Ovary (tissue), 9 donors: ENCODE results near the gene SLC44A1. TPM values are rescaled to one million over a fixed set of nuclear protein-coding genes. Genes with fewer than 3 reads are reported as not detected.

Experiments
- DNase-seq, 5 donors: peaks; one replicate each; pipeline ENCODE4 v3.0.0-alpha.2; 2019 to 2020
- H3K27ac ChIP-seq, 2 donors: fragments of 200-600 bp; one replicate each; pipeline versions ENCODE4 v1.5.1 to v1.8.0; 2019 to 2022
- H3K27me3 ChIP-seq: fragments of 200-600 bp; one replicate; pipeline ENCODE4 v1.8.0; 2022
- H3K36me3 ChIP-seq: fragments of 200-600 bp; sonication (generic); one replicate; pipeline ENCODE4 v1.5.1; 2019
- H3K4me1 ChIP-seq: one replicate; pipeline ENCODE4 v1.8.1; 2013; ENCODE audit warnings: mild to moderate bottlenecking, moderate library complexity; ENCODE audit not compliant: insufficient read depth
- H3K4me3 ChIP-seq: fragments of 200-600 bp; sonication (generic); one replicate; pipeline ENCODE4 v1.5.1; 2017
- H3K9me3 ChIP-seq, 2 donors: fragments of 200-600 bp in 1 of 2; sonication (generic) in 1 of 2; one replicate each; pipeline versions ENCODE4 v1.5.1 to v1.8.1; 2013 to 2019; ENCODE audit warnings: mild to moderate bottlenecking in 1 of 2, moderate library complexity in 1 of 2
- CTCF ChIP-seq, 3 donors: fragments of 450-650 bp in 2 of 3; fragments of 200-600 bp in 1 of 3; IDR thresholded peaks; one replicate each; pipeline versions ENCODE4 v1.5.1 to v1.8.0; 2016 to 2022; ENCODE audit warnings: antibody characterized with exemption in 3 of 3, mild to moderate bottlenecking in 1 of 3
- EP300 ChIP-seq: sonication (generic); formaldehyde crosslinking; IDR thresholded peaks from one replicate; pipeline ENCODE4 v1.6.1; 2017; ENCODE audit warnings: antibody characterized with exemption
- POLR2A ChIP-seq: fragments of 450-650 bp; IDR thresholded peaks from one replicate; pipeline ENCODE4 v1.6.1; 2017; ENCODE audit warnings: antibody characterized with exemption, mild to moderate bottlenecking, moderate library complexity
- WGBS, 3 donors: extraction: QIAGEN DNeasy Blood & Tissue Kit in 1 of 3; methylation state at CpG; one replicate each; pipeline versions ENCODE4 v1.1.5 to v1.1.7; 2013 to 2017; 5-methylcytosine and 5-hydroxymethylcytosine counted together
- intact Hi-C, 4 donors: fragments of 100-400 bp; cut with DNase I; formaldehyde crosslinking; loops; one replicate each; pipeline versions ENCODE4 v1.11.0 to v1.15.1; 2022 to 2023
- polyA plus RNA-seq, 2 donors: library from polyadenylated mRNA; stranded (reverse); fragments of 200-250 nt in 1 of 2; fragments of 350-450 nt in 1 of 2; fragmentation: Illumina TruSeq in 1 of 2; extraction: RNeasy Lipid Tissue Mini Kit (QIAGEN cat#74804) in 1 of 2; gene quantifications; one replicate each; pipeline ENCODE4 v1.2.3, GENCODE V29; 2013 to 2014
- total RNA-seq, 7 donors: library from RNA; depleted of rRNA in 2 of 7; stranded (reverse); fragments of >200 nt in 2 of 7; fragmentation: NEBNext Ultra II Directional in 3 of 7; extraction: Animal tissue kit (Norgen Biotek cat#: 25700) in 3 of 7; gene quantifications; one replicate each; pipeline versions ENCODE4 v1.1.0 to v1.2.4, GENCODE V29; 2016 to 2023
- donor health status: DM: no; HTN: no; CAD: no; lungs with moderate emphysema.
- donor health status: DM: no; HTN: no; CAD: no.
- donor health status: Bipolar disorder and iron deficiency.
- donor health status: DM: yes; HTN: yes; CAD: no.
- donor health status: DM: no; HTN: no; CAD: no.
- donor health status: DM: yes; HTN: yes; CAD: no.

SLC44A1 gene
- total and polyA plus RNA-seq, 9 donors: 8.8 to 34.7 (median 28.5) TPM

GRCh38 chr9:105245029-105245890 lies 809 bp downstream of the SLC44A1 start:
- DNase-seq: peak; percentile 25 to 58 (median 53)
- Histone ChIP-seq H3K4me1 (peaks cover 1% of the 10 kb centered on the region), H3K36me3 (no peaks in the 10 kb centered on the region), H3K4me3 (peak overlapping the region; percentile 88), H3K9me3 (no peaks in the 10 kb centered on the region), H3K27ac (peak overlapping the region; percentile 26 to 39), H3K27me3 (no peaks in the 10 kb centered on the region)
- no peak for TF ChIP-seq POLR2A
- TF ChIP-seq EP300: no peak
- no peak for TF ChIP-seq CTCF (IDR thresholded peaks at IDR 0.05)
- intact Hi-C loops: loop anchor here in 1 of 4 donors (10.0 kb wide), 1 partner anchor 380 kb away; no protein-coding TSS in a partner anchor
- 0 to 1% (median 1%) methylated on average over 46 to 57 of the region's 57 CpGs for WGBS, 3 donors

- TF ChIP-seq EP300: no peak
- no peak for TF ChIP-seq CTCF (IDR thresholded peaks at IDR 0.05)
- TF ChIP-seq POLR2A: no peak
- Histone ChIP-seq H3K36me3 (no peaks in the 10 kb centered on the region), H3K4me3 (peak overlapping the region; percentile 88), H3K27me3 (no peaks in the 10 kb centered on the region), H3K27ac (peak overlapping the region; percentile 15 to 39), H3K9me3 (no peaks in the 10 kb centered on the region), H3K4me1 (peaks cover 1% of the 10 kb centered on the region)
- no peak for DNase-seq
- intact Hi-C loops: loop anchor here in 1 of 4 donors (10.0 kb wide), 1 partner anchor 381 kb away; no protein-coding TSS in a partner anchor
- 2% methylated on average over 4 of the region's 4 CpGs for WGBS, 3 donors
Observed at GRCh38 chr9:105245891-105246161, 1.4 kb downstream of the SLC44A1 start.

GRCh38 chr9:105246656-105247173 lies 2.3 kb downstream of the SLC44A1 start:
- Histone ChIP-seq H3K4me3 (no peak overlapping the region), H3K27me3 (no peaks in the 10 kb centered on the region), H3K27ac (no peak overlapping the region), H3K36me3 (no peaks in the 10 kb centered on the region), H3K4me1 (peaks cover under 1% of the 10 kb centered on the region), H3K9me3 (no peaks in the 10 kb centered on the region)
- WGBS, 3 donors: 52 to 65% (median 53%) methylated on average over 5 of the region's 5 CpGs
- intact Hi-C loops: loop anchor here in 1 of 4 donors (10.0 kb wide), 1 partner anchor 382 kb away; no protein-coding TSS in a partner anchor
- DNase-seq: no peak
- TF ChIP-seq CTCF (IDR thresholded peaks at IDR 0.05) (no peak), EP300 (no peak)

- intact Hi-C loops: loop anchor here in 1 of 4 donors (10.0 kb wide), 1 partner anchor 384 kb away; no protein-coding TSS in a partner anchor
- no peak for DNase-seq
- H3K27ac ChIP-seq: no peak overlapping the region
Observed at GRCh38 chr9:105248691-105249090, 4.2 kb downstream of the SLC44A1 start.

More at GRCh38 chr9:105248691-105249090, 4.2 kb downstream of the SLC44A1 start:
- H3K4me1 ChIP-seq: no peaks in the 10 kb centered on the region
- no peak for TF ChIP-seq EP300
- TF ChIP-seq CTCF (IDR thresholded peaks at IDR 0.05): no peak
- no peak for TF ChIP-seq POLR2A
- no peak overlapping the region for H3K4me3 ChIP-seq
- H3K9me3 ChIP-seq: no peaks in the 10 kb centered on the region
- H3K36me3 ChIP-seq: no peaks in the 10 kb centered on the region
- H3K27me3 ChIP-seq: no peaks in the 10 kb centered on the region
- 89 to 96% (median 93%) methylated on average over 3 of the region's 3 CpGs for WGBS, 3 donors
